ENCODE measurements around the gene ANO5. TPM values are rescaled to one million over a fixed set of nuclear protein-coding genes. Genes with fewer than 3 reads are reported as not detected.
A peak's percentile ranks its signal among the peaks of the same experiment; 100 is the strongest.

ANO5 gene
- 4.6 and 5.0 TPM in 2 replicates for total RNA-seq (2021; fragmentation: NEBNext Ultra II Directional; extraction: Animal tissue kit (Norgen Biotek cat#: 25700))
- polyA plus RNA-seq (2011; rRNA removed), result 2.5 and 2.6 TPM in 2 replicates
- polyA plus RNA-seq (2011; cell fraction: cytosol; rRNA removed), result 1.9 TPM
- polyA plus RNA-seq (2011; cell fraction: nucleus; rRNA removed), result 7.2 TPM
- polyA plus RNA-seq (2012, experiment 1 of 2), result 1.3 to 2.9 TPM (median 1.9 TPM) in 4 replicates
- polyA plus RNA-seq (2012, experiment 2 of 2), result 0.41 TPM
- 4.8 TPM for polyA plus RNA-seq (2013, experiment 1 of 2)
- 4.8 TPM for polyA plus RNA-seq (2013, experiment 2 of 2)
- 13.1 and 24.5 TPM in 2 replicates for polyA minus RNA-seq (2011; rRNA and poly(A)+ RNA removed)
- polyA minus RNA-seq (2011; cell fraction: cytosol; rRNA and poly(A)+ RNA removed), result 5.0 TPM
- polyA minus RNA-seq (2011; cell fraction: nucleus; rRNA and poly(A)+ RNA removed), result 14.9 TPM
- long read RNA-seq, experiment 1, partial matches to known transcripts, result 0 of 1 reads
- long read RNA-seq, experiment 1, other reads (novel, unspliced or antisense), result 1 of 1 reads
- long read RNA-seq, experiment 2, result 0 reads

- H2BK5ac ChIP-seq (ENCODE audit: low read depth, low read length), result peak within 1 kb of the TSS; percentile 62; the same call in 1 of the 2 replicates
- H3K9me3 ChIP-seq (ENCODE audit: insufficient read depth in 2 of 2, low read depth in 1 of 2, low read length in 1 of 2), result no peaks in the 10 kb centered on the region
- H4K91ac ChIP-seq (replicated peaks; ENCODE audit: insufficient read length, low read length), result peak within 1 kb of the TSS; percentile 44
- peak within 1 kb of the TSS; percentile 77; the same call in 1 of the 2 replicates for H2BK12ac ChIP-seq (ENCODE audit: low read depth, low read length)
- H3K79me1 ChIP-seq (ENCODE audit: low read depth, low read length), result peaks cover 1% of the 10 kb centered on the region; the same call in 1 of the 2 replicates
- peak within 1 kb of the TSS; percentile 53 for H3K4ac ChIP-seq (replicated peaks; ENCODE audit: insufficient read length, low read depth, low read length)
- H2BK15ac ChIP-seq (ENCODE audit: low read length), result 0 out of 2 replicates have a peak within 1 kb of the TSS, but pooled peaks have one; percentile 25
- H3K79me2 ChIP-seq (ENCODE audit: control insufficient read depth in 1 of 2, insufficient read depth in 2 of 2, low read length in 2 of 2), result peaks cover 0 to 29% of the 10 kb centered on the region in 2 experiments; a peak in 2 of 4 replicates
- H3K4me2 ChIP-seq (ENCODE audit: insufficient read depth in 1 of 2, low read depth in 2 of 2, low read length in 2 of 2), result peak within 1 kb of the TSS; percentile 81 to 93
- peak within 1 kb of the TSS; percentile 88; the same call in 1 of the 2 replicates for H3K18ac ChIP-seq (ENCODE audit: extremely low read depth, low read length)
- H3K27me3 ChIP-seq (replicated peaks in 1 of 4; ENCODE audit: control insufficient read depth in 3 of 4, extremely low read depth in 1 of 4, insufficient read depth in 3 of 4, low read length in 3 of 4), result no peaks in the 10 kb centered on the region
- no peak within 1 kb of the TSS for H2BK120ac ChIP-seq (replicated peaks; ENCODE audit: low read depth, low read length)
- peak within 1 kb of the TSS; percentile 90 for H4K8ac ChIP-seq (ENCODE audit: extremely low read depth, insufficient read depth, low read length)
- H4K20me1 ChIP-seq (replicated peaks in 1 of 2; ENCODE audit: control insufficient read depth in 1 of 2, insufficient read depth in 2 of 2, low read length in 2 of 2), result peaks cover under 1 to 3% of the 10 kb centered on the region in 2 experiments
- H3K36me3 ChIP-seq (ENCODE audit: control insufficient read depth in 2 of 4, insufficient read depth in 4 of 4, low read length in 3 of 4), result no peaks in the 10 kb centered on the region; a peak in 1 of 8 replicates
- peak within 1 kb of the TSS; percentile 89 for H2AFZ ChIP-seq (ENCODE audit: low read length)
- peak within 1 kb of the TSS; percentile 74 to 90 (median 77) for H3K4me3 ChIP-seq (ENCODE audit: extremely low read depth in 1 of 4, insufficient read depth in 2 of 4, low read depth in 3 of 4, low read length in 4 of 4)
- peaks cover 9% of the 10 kb centered on the region for H3K23me2 ChIP-seq (ENCODE audit: low read depth, low read length)
- DNase-seq (ENCODE audit: low read depth in 1 of 2, low spot score in 2 of 2) (peak; percentile 36 to 87), FAIRE-seq (no peak)
- H3K27ac ChIP-seq (ENCODE audit: low read depth, low read length), result no peak within 1 kb of the TSS
- H4K5ac ChIP-seq (ENCODE audit: insufficient read length, low read depth, low read length), result peak within 1 kb of the TSS; percentile 57
- H3K9ac ChIP-seq (replicated peaks in 1 of 4; ENCODE audit: extremely low read depth in 1 of 4, low read depth in 3 of 4, low read length in 3 of 4), result peak within 1 kb of the TSS in 3 of 4 experiments; percentile 58 to 70 (median 65); a peak in 5 of 7 replicates
- H2AK5ac ChIP-seq (ENCODE audit: low read depth, low read length), result no peak within 1 kb of the TSS
- peaks cover 0 to 5% (median 2%) of the 10 kb centered on the region in 4 experiments; a peak in 2 of 7 replicates for H3K4me1 ChIP-seq (replicated peaks in 1 of 4; ENCODE audit: control insufficient read depth in 3 of 4, insufficient read depth in 4 of 4, low read length in 3 of 4)
- no peak within 1 kb of the TSS for H3K14ac ChIP-seq (ENCODE audit: insufficient read length)
- peak within 1 kb of the TSS; percentile 19 for H3K56ac ChIP-seq (replicated peaks; ENCODE audit: insufficient read length, low read depth, low read length)
- CTCF ChIA-PET (ENCODE audit: partially characterized antibody), result interaction anchor here (0.6 to 1.6 kb wide), 4 partner anchors 17 to 608 kb away, joined by 3 to 7 read pairs (median 3); no protein-coding TSS in a partner anchor
- WGBS, 2 experiments (ENCODE audit: extremely low coverage in 1 of 2, insufficient coverage in 1 of 2, insufficient read length in 1 of 2, insufficient replicate concordance in 2 of 2, low coverage in 1 of 2, low lambda C conversion rate in 2 of 2, missing lambda C conversion rate in 1 of 2), result 1% methylated on average over 30 of the region's 56 CpGs; no CpG with 5 or more reads in 1 of the 2 experiments
- POLR2A ChIA-PET (ENCODE audit: partially characterized antibody), result interaction anchor here (0.6 to 1.2 kb wide), 3 partner anchors 10 to 126 kb away, joined by 3 read pairs; no protein-coding TSS in a partner anchor
- no peak within 1 kb of the TSS for H3K23ac ChIP-seq (ENCODE audit: insufficient read length)
- peak within 1 kb of the TSS; percentile 34; the same call in 1 of the 2 replicates for H2BK20ac ChIP-seq (ENCODE audit: low read length)
- TF ChIP-seq JUN (IDR thresholded peaks at IDR 0.05; ENCODE audit: low read depth, low read length), result no peak
- no peak for TF ChIP-seq BCL11A (IDR thresholded peaks at IDR 0.05; ENCODE audit: low read depth in 2 of 2, low read length in 2 of 2)
- TF ChIP-seq CREB1 (IDR thresholded peaks at IDR 0.05), result no peak
- peak; percentile 41 for TF ChIP-seq ASH2L (IDR thresholded peaks at IDR 0.05; ENCODE audit: low read length)
- TF ChIP-seq SAP30 (IDR thresholded peaks at IDR 0.05; ENCODE audit: insufficient read depth, insufficient replicate concordance, low read length), result peak; percentile 40
- TF ChIP-seq TAF7 (optimal IDR thresholded peaks at IDR 0.05; ENCODE audit: borderline replicate concordance, low read depth, low read length), result no peak
- no peak for TF ChIP-seq NANOG (IDR thresholded peaks at IDR 0.05; ENCODE audit: insufficient read depth, low read depth, low read length, poor library complexity, severe bottlenecking)
- TF ChIP-seq CTBP2 (IDR thresholded peaks at IDR 0.05; ENCODE audit: borderline replicate concordance, insufficient read depth, insufficient read length, low read length), result no peak
- TF ChIP-seq SP1 (IDR thresholded peaks at IDR 0.05; ENCODE audit: low read depth, low read length), result no peak
Observed at GRCh38 chr11:22192642-22193347, at the start of gene ANO5. ANO5 (plus strand) TSS chr11:22193085; CDS start chr11:22193493, 408 bp downstream.

All from H1 (cell line).